MM.1S (cell line): Measurements from ENCODE around the gene OR52B4.
"Not testable (repeated sequence)": the region's sequence is repeated elsewhere in the genome, so short reads cannot be mapped to it uniquely, and the experiment has no call there.

ENCODE experiments used
- DNase-seq: peaks from one replicate; pipeline ENCODE4 v3.0.0-alpha.2; 2015
- H2AFZ ChIP-seq: fragments of 300-600 bp; sonication (generic); 2 replicates; pipeline ENCODE4 v1.6.0; 2016; ENCODE audit warnings: antibody characterized with exemption, low read length
- H3F3A ChIP-seq: fragments of 300-600 bp; sonication (generic); 2 replicates; pipeline ENCODE4 v1.6.1; 2016; ENCODE audit warnings: mild to moderate bottlenecking, antibody characterized with exemption, low read length, moderate library complexity, mixed read lengths; ENCODE audit not compliant: insufficient read depth
- H3K27ac ChIP-seq: fragments of 300-600 bp; sonication (generic); 2 replicates; pipeline ENCODE4 v1.5.1; 2016; ENCODE audit warnings: mild to moderate bottlenecking, low read length
- H3K27me3 ChIP-seq: fragments of 300-600 bp; sonication (generic); replicated peaks from 2 replicates; pipeline ENCODE4 v1.6.0; 2016; ENCODE audit warnings: low read length; ENCODE audit not compliant: insufficient read depth
- H3K36me3 ChIP-seq: fragments of 300-600 bp; sonication (generic); replicated peaks from 2 replicates; pipeline ENCODE4 v1.6.1; 2016; ENCODE audit warnings: mild to moderate bottlenecking, low read length, mixed read lengths; ENCODE audit not compliant: insufficient read depth
- H3K4me1 ChIP-seq: fragments of 300-600 bp; sonication (generic); 2 replicates; pipeline ENCODE4 v1.6.1; 2016; ENCODE audit warnings: low read length, mixed read lengths
- H3K4me2 ChIP-seq: fragments of 300-600 bp; sonication (generic); 2 replicates; pipeline ENCODE4 v1.6.0; 2016; ENCODE audit warnings: low read depth, low read length
- H3K4me3 ChIP-seq: fragments of 300-600 bp; sonication (generic); 2 replicates; pipeline ENCODE4 v1.5.1; 2016; ENCODE audit warnings: low read length, mixed read lengths
- H3K79me2 ChIP-seq: fragments of 300-600 bp; sonication (generic); 2 replicates; pipeline ENCODE4 v1.6.1; 2016; ENCODE audit warnings: mixed run types, low read length, mixed read lengths
- H3K9ac ChIP-seq: fragments of 300-600 bp; sonication (generic); 2 replicates; pipeline ENCODE4 v1.6.1; 2016; ENCODE audit warnings: low read length, mixed read lengths
- H3K9me2 ChIP-seq: fragments of 300-600 bp; sonication (generic); replicated peaks from 2 replicates; pipeline ENCODE4 v1.6.1; 2016; ENCODE audit warnings: mild to moderate bottlenecking, low read length, mixed read lengths; ENCODE audit not compliant: insufficient read depth
- H3K9me3 ChIP-seq: fragments of 300-600 bp; sonication (generic); replicated peaks from 2 replicates; pipeline ENCODE4 v1.6.1; 2016; ENCODE audit warnings: mild to moderate bottlenecking, low read length, mixed read lengths; ENCODE audit not compliant: insufficient read depth
- H4K20me1 ChIP-seq: fragments of 300-600 bp; sonication (generic); 2 replicates; pipeline ENCODE4 v1.6.1; 2016; ENCODE audit warnings: mild to moderate bottlenecking, low read length, moderate library complexity, mixed read lengths; ENCODE audit not compliant: insufficient read depth
- EZH2 ChIP-seq: fragments of 300-600 bp; sonication (generic); optimal IDR thresholded peaks from 2 replicates; pipeline ENCODE3; 2017; ENCODE audit warnings: low read depth, mild to moderate bottlenecking, antibody characterized with exemption, low read length, mixed read lengths
- EZH2phosphoT487 ChIP-seq: fragments of 300-600 bp; sonication (generic); IDR thresholded peaks from 2 replicates; pipeline ENCODE4 v1.6.1; 2018; ENCODE audit warnings: antibody characterized with exemption, low read length
- TF ChIP-seq, protein P1 (sequence below): fragments of 300-600 bp; sonication (generic); IDR thresholded peaks from 2 replicates; pipeline ENCODE4 v1.5.1; 2016; ENCODE audit warnings: antibody characterized with exemption, low read length, mixed read lengths

OR52B4 gene

GRCh38 chr11:4368286-4368685 is at the start of gene OR52B4:
Gene OR52B4 (minus strand): TSS chr11:4368386. CDS start chr11:4368295, 91 bp downstream.
- no peaks in the 10 kb centered on the region for H3K9me2 ChIP-seq
- H2AFZ ChIP-seq = no peak within 1 kb of the TSS
- no peaks in the 10 kb centered on the region for H3F3A ChIP-seq
- no peaks in the 10 kb centered on the region for H3K36me3 ChIP-seq
- no peaks in the 10 kb centered on the region for H3K27me3 ChIP-seq
- H3K4me1 ChIP-seq = no peaks in the 10 kb centered on the region
- no peaks in the 10 kb centered on the region for H3K9me3 ChIP-seq
- DNase-seq = no peak
- H3K4me2 ChIP-seq = no peak within 1 kb of the TSS
- H3K4me3 ChIP-seq = no peak within 1 kb of the TSS
- H3K9ac ChIP-seq = no peak within 1 kb of the TSS
- H3K79me2 ChIP-seq = no peaks in the 10 kb centered on the region
- no peak within 1 kb of the TSS for H3K27ac ChIP-seq
- TF ChIP-seq, protein P1, sequence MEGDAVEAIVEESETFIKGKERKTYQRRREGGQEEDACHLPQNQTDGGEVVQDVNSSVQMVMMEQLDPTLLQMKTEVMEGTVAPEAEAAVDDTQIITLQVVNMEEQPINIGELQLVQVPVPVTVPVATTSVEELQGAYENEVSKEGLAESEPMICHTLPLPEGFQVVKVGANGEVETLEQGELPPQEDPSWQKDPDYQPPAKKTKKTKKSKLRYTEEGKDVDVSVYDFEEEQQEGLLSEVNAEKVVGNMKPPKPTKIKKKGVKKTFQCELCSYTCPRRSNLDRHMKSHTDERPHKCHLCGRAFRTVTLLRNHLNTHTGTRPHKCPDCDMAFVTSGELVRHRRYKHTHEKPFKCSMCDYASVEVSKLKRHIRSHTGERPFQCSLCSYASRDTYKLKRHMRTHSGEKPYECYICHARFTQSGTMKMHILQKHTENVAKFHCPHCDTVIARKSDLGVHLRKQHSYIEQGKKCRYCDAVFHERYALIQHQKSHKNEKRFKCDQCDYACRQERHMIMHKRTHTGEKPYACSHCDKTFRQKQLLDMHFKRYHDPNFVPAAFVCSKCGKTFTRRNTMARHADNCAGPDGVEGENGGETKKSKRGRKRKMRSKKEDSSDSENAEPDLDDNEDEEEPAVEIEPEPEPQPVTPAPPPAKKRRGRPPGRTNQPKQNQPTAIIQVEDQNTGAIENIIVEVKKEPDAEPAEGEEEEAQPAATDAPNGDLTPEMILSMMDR = no peak
- TF ChIP-seq EZH2 (no peak), EZH2phosphoT487 (no peak)
- no peaks in the 10 kb centered on the region for H4K20me1 ChIP-seq

DNA sequence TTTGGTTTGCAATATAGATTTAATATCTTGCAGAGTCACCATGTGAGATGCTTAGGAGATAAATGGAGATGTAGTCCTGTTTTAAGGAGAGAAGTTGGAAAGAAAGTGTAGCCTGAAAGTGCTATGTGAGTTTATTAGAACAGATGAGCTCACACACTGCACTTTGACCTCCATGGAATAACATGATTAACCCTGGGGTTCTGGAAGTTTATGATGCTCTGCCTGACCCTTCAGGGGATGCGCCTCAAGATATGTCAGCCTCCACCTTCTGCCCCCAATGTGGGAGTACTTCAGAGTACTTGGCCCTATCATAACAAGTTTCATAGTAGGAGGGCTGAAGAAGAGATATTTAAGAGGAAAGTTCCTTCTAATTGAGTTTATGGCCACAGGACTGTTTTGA is 48.6 kb upstream of the OR52B4 start:
- Histone ChIP-seq H3K4me1 (no peaks in the 10 kb centered on the region), H3K36me3 (no peaks in the 10 kb centered on the region), H3K4me2 (no peak overlapping the region), H3K9ac (no peak overlapping the region), H3K27ac (no peak overlapping the region), H2AFZ (no peak overlapping the region), H3K4me3 (no peak overlapping the region), H3K9me3 (no peaks in the 10 kb centered on the region), H3K27me3 (no peaks in the 10 kb centered on the region), H3K79me2 (no peaks in the 10 kb centered on the region), H3K9me2 (no peaks in the 10 kb centered on the region), H3F3A (no peaks in the 10 kb centered on the region), H4K20me1 (no peaks in the 10 kb centered on the region)
- TF ChIP-seq EZH2 = no peak
- TF ChIP-seq, protein P1 = no peak
- TF ChIP-seq EZH2phosphoT487 = no peak
- DNase-seq = no peak

GRCh38 chr11:4416306-4416705 is 48.1 kb upstream of the OR52B4 start:
- H3F3A ChIP-seq = no peaks in the 10 kb centered on the region
- no peaks in the 10 kb centered on the region for H3K9me3 ChIP-seq
- H3K4me1 ChIP-seq = no peaks in the 10 kb centered on the region
- H3K9ac ChIP-seq = no peak overlapping the region
- TF ChIP-seq, protein P1 = no peak
- TF ChIP-seq EZH2phosphoT487 (no peak), EZH2 (no peak)
- H3K27me3 ChIP-seq = no peaks in the 10 kb centered on the region
- no peaks in the 10 kb centered on the region for H4K20me1 ChIP-seq
- H3K4me2 ChIP-seq = no peak overlapping the region
- no peak for DNase-seq
- no peak overlapping the region for H3K27ac ChIP-seq
- no peak overlapping the region for H3K4me3 ChIP-seq
- H3K79me2 ChIP-seq = no peaks in the 10 kb centered on the region
- H3K9me2 ChIP-seq = no peaks in the 10 kb centered on the region
- H3K36me3 ChIP-seq = no peaks in the 10 kb centered on the region
- no peak overlapping the region for H2AFZ ChIP-seq

DNA sequence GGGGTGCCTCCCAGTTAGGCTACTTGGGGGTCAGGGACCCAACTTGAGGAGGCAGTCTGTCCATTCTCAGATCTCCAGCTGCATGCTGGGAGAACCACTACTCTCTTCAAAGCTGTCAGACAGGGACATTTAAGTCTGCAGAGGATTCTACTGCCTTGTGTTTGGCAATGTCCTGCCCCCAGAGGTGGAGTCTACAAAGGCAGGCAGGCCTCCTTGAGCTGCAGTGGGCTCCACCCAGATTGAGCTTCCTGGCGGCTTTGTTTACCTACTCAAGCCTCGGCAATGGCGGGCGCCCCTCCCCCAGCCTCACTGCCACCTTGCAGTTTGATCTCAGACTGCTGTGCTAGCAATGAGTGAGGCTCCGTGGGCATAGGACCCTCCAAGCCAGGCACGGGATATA is 38.0 kb upstream of the OR52B4 start:
- not testable (repeated sequence) for H3F3A ChIP-seq, H3K4me3 ChIP-seq, H3K27ac ChIP-seq, H3K4me2 ChIP-seq, H3K27me3 ChIP-seq, H3K79me2 ChIP-seq, H3K9me3 ChIP-seq, H3K4me1 ChIP-seq, H3K9me2 ChIP-seq, H3K9ac ChIP-seq, H4K20me1 ChIP-seq, H2AFZ ChIP-seq, DNase-seq, H3K36me3 ChIP-seq
